HepG2 (cell line): Measurements from ENCODE around the gene MTUS2. TPM values are rescaled to one million over a fixed set of nuclear protein-coding genes. Genes with fewer than 3 reads are reported as not detected.

Experiments used
- ATAC-seq: fragments of 200-7000 bp; cut with Tn5 transposase; 3 replicates; pipeline ENCODE4 v1.9.1; 2020; ENCODE audit warnings: mild to moderate bottlenecking, moderate library complexity
- BruUV-seq: library from RNA; stranded (reverse); fragments of 400-500 nt; replicated peaks from 2 replicates; lab custom pipeline; 2021; lab: Mats Ljungman, UMichigan
- CTCF ChIA-PET: fragments of 300-600 bp; formaldehyde crosslinking; extraction: SDS; loops from one replicate; lab custom pipeline; 2021; ENCODE audit warnings: low total read pairs, inconsistent platforms, low intra/inter-chr PET ratio; lab: Yijun Ruan, JAX
- POLR2A ChIA-PET: fragments of 350-600 bp; sonication (Branson Sonifier 250); formaldehyde crosslinking; loops from one replicate; lab custom pipeline; 2020; ENCODE audit warnings: antibody characterized with exemption, inconsistent platforms; lab: Yijun Ruan, JAX
- DNase-seq: peaks from one replicate; pipeline ENCODE4 v3.0.0-alpha.2; 2015; ENCODE audit warnings: low spot score
- FAIRE-seq: peaks from 3 replicates; lab custom pipeline; 2011; peaks lifted over from hg19 to GRCh38; lab: Jason Lieb, UNC
- H2AFZ ChIP-seq: one replicate; pipeline ENCODE4 v1.6.1; 2011; ENCODE audit warnings: low read length, inconsistent platforms
- H3K27ac ChIP-seq: fragments of 300-600 bp; 3 replicates; pipeline ENCODE4 v1.8.0; 2011; ENCODE audit warnings: mixed run types, mild to moderate bottlenecking, mixed read lengths, low read length, inconsistent platforms; ENCODE audit not compliant: insufficient read depth; ENCODE audit errors: extremely low read length
- H3K27me3 ChIP-seq, 2 experiments: fragments of 200-600 bp in 1 of 2; 2 replicates in 1 of 2; 3 replicates in 1 of 2; pipeline versions ENCODE4 v1.6.0 to v1.8.0; 2011; ENCODE audit warnings: low read length in 2 of 2, mild to moderate bottlenecking in 2 of 2, moderate library complexity in 2 of 2, inconsistent platforms in 1 of 2; ENCODE audit not compliant: insufficient read depth in 2 of 2, control insufficient read depth in 1 of 2
- H3K36me3 ChIP-seq, 2 experiments: fragments of 200-600 bp in 1 of 2; replicated peaks in 1 of 2; 2 replicates in 1 of 2; 3 replicates in 1 of 2; pipeline versions ENCODE4 v1.5.1 to v1.8.0; 2011; ENCODE audit warnings: low read length in 2 of 2, inconsistent platforms in 1 of 2; ENCODE audit not compliant: insufficient read depth in 2 of 2, control insufficient read depth in 1 of 2
- H3K4me1 ChIP-seq: 2 replicates; pipeline ENCODE4 v1.5.1; 2012; ENCODE audit warnings: low read length, inconsistent platforms; ENCODE audit not compliant: insufficient read depth
- H3K4me2 ChIP-seq: 2 replicates; pipeline ENCODE4 v1.6.0; 2011; ENCODE audit warnings: low read depth, low read length, inconsistent platforms
- H3K4me3 ChIP-seq, 3 experiments: fragments of 200-600 bp in 1 of 3; sonication (generic), shearing (Covaris generic) in 1 of 3; replicated peaks in 1 of 3; 2 replicates each; pipeline ENCODE4 v1.5.1; 2011 to 2016; ENCODE audit warnings: low read length in 3 of 3, inconsistent platforms in 2 of 3, low read depth in 2 of 3, mild to moderate bottlenecking in 2 of 3, control low read depth in 1 of 3, mixed read lengths in 1 of 3; ENCODE audit not compliant: insufficient read depth in 1 of 3
- H3K79me2 ChIP-seq: one replicate; pipeline ENCODE4 v1.6.1; 2011; ENCODE audit warnings: low read length, inconsistent platforms; ENCODE audit not compliant: insufficient read depth
- H3K9ac ChIP-seq: 2 replicates; pipeline ENCODE4 v1.6.0; 2011; ENCODE audit warnings: mild to moderate bottlenecking, low read depth, low read length, inconsistent platforms; ENCODE audit not compliant: insufficient read depth
- H3K9me3 ChIP-seq: 2 replicates; pipeline ENCODE4 v1.5.1; 2012; ENCODE audit warnings: mild to moderate bottlenecking, low read length
- H4K20me1 ChIP-seq: 2 replicates; pipeline ENCODE4 v1.6.0; 2011; ENCODE audit warnings: inconsistent platforms, mild to moderate bottlenecking, low read length, moderate library complexity; ENCODE audit not compliant: insufficient read depth
- CEBPZ ChIP-seq: IDR thresholded peaks from 2 replicates; pipeline ENCODE4 v1.6.1; 2012; ENCODE audit warnings: low read length, improper control_type of control experiment
- DNMT1 ChIP-seq: sonication (generic); formaldehyde crosslinking; IDR thresholded peaks from 2 replicates; pipeline ENCODE4 v1.5.1; 2020; ENCODE audit warnings: mild to moderate bottlenecking, missing genetic modification reagents
- GMEB2 ChIP-seq: IDR thresholded peaks from 2 replicates; pipeline ENCODE4 v1.6.1; 2016; ENCODE audit warnings: missing biosample characterization, missing genetic modification reagents, low read depth
- MXD1 ChIP-seq: sonication (generic); formaldehyde crosslinking; IDR thresholded peaks from 2 replicates; pipeline ENCODE4 v1.4.0; 2020; ENCODE audit warnings: mild to moderate bottlenecking, missing genetic modification reagents
- PAXIP1 ChIP-seq: sonication (generic); formaldehyde crosslinking; conservative IDR thresholded peaks from 2 replicates; pipeline ENCODE4 v1.4.0; 2020; ENCODE audit warnings: mild to moderate bottlenecking, missing genetic modification reagents, moderate library complexity
- SRF ChIP-seq: IDR thresholded peaks from 2 replicates; pipeline ENCODE4 v1.6.1; 2011; ENCODE audit warnings: mild to moderate bottlenecking, low read depth, low read length, moderate library complexity
- ZNF260 ChIP-seq: sonication (generic); formaldehyde crosslinking; IDR thresholded peaks from 2 replicates; pipeline ENCODE4 v1.4.0; 2020; ENCODE audit warnings: missing genetic modification reagents, low read depth, mild to moderate bottlenecking, borderline replicate concordance
- ZNF276 ChIP-seq: sonication (generic); formaldehyde crosslinking; IDR thresholded peaks from 2 replicates; pipeline ENCODE4 v1.4.0; 2020; ENCODE audit warnings: mild to moderate bottlenecking, low read depth, missing genetic modification reagents
- ZNF577 ChIP-seq: sonication (generic); formaldehyde crosslinking; IDR thresholded peaks from 2 replicates; pipeline ENCODE4 v1.4.0; 2020; ENCODE audit warnings: mild to moderate bottlenecking, low read depth, missing genetic modification reagents, borderline replicate concordance
- WGBS: methylation state at CpG from one replicate; pipeline ENCODE4 v1.1.6; 2017; ENCODE audit warnings: low lambda C conversion rate; 5-methylcytosine and 5-hydroxymethylcytosine counted together
- in situ Hi-C: cut with HindIII; loops from 2 replicates; pipeline ENCODE4 v1.10.0; 2017; ENCODE audit warnings: low pct_unique_long_range_greater_than_20kb; ENCODE audit not compliant: extremely low pct_ligation_motif_present
- intact Hi-C: fragments of 100-400 bp; cut with micrococcal nuclease; formaldehyde crosslinking; loops from one replicate; pipeline ENCODE4 v1.10.0; 2022; ENCODE audit not compliant: unreplicated experiment
- polyA plus RNA-seq, 8 experiments: library from polyadenylated mRNA; depleted of rRNA in 3 of 8; stranded (reverse) in 7 of 8; unstranded in 1 of 8; fragments of >200 nt; fragmentation: Illumina TruSeq in 4 of 8; extraction: Trizol in 4 of 8; gene quantifications; 2 replicates each; pipeline versions ENCODE4 v1.2.1 to v1.2.3, GENCODE V29; 2011 to 2016; ENCODE audit warnings: low read depth in 4 of 8, missing spikeins in 1 of 8, mixed read lengths in 1 of 8; ENCODE audit not compliant: insufficient read depth in 1 of 8
- total RNA-seq, 5 experiments: library from RNA; depleted of rRNA; stranded (reverse); fragments of >200 nt; fragmentation: Illumina TruSeq; extraction: Trizol; gene quantifications; 2 replicates each; pipeline ENCODE4 v1.2.3, GENCODE V29; 2016; ENCODE audit warnings: low read depth in 1 of 5

The MTUS2 gene
- total and polyA plus RNA-seq, 2 of the 13 experiments (the other 11 are each of a cell fraction or from before 2014, with no cell fraction given), result not detected

GRCh38 chr13:29534083-29534482, 713.9 kb downstream of the MTUS2 start:
- H3K9ac ChIP-seq, result no peak overlapping the region
- no peak overlapping the region for H3K4me3 ChIP-seq
- peaks cover 5% of the 10 kb centered on the region for H3K79me2 ChIP-seq
- DNase-seq (no peak), ATAC-seq (no peak), FAIRE-seq (no peak)
- 99% methylated on average over 4 of the region's 4 CpGs for WGBS
- no peak overlapping the region for H3K27ac ChIP-seq
- H2AFZ ChIP-seq, result no peak overlapping the region
- intact Hi-C loops (no loop called here), in situ Hi-C loops (no loop called here)
- no TSS peak for BruUV-seq
- no peaks in the 10 kb centered on the region for H3K9me3 ChIP-seq
- H3K27me3 ChIP-seq, result no peaks in the 10 kb centered on the region
- peaks cover 34 to 84% of the 10 kb centered on the region in 2 experiments for H3K36me3 ChIP-seq
- no peaks in the 10 kb centered on the region for H3K4me1 ChIP-seq
- POLR2A ChIA-PET, result no interaction called here
- CTCF ChIA-PET, result no interaction called here
- H4K20me1 ChIP-seq, result peaks cover 15% of the 10 kb centered on the region; the same call in 1 of the 2 replicates
- H3K4me2 ChIP-seq, result no peak overlapping the region
- TF ChIP-seq MXD1 (CRISPR knock-in tag) (no peak), ZNF260 (CRISPR knock-in tag) (no peak), GMEB2 (CRISPR knock-in tag) (no peak), SRF (no peak), ZNF577 (CRISPR knock-in tag) (no peak), DNMT1 (CRISPR knock-in tag) (no peak), CEBPZ (no peak), PAXIP1 (CRISPR knock-in tag) (no peak), ZNF276 (no peak)
